Measurements from ENCODE around the gene CHRNB2. TPM values are rescaled to one million over a fixed set of nuclear protein-coding genes. Genes with fewer than 3 reads are reported as not detected.

The CHRNB2 gene
- total RNA-seq, 2 experiments from 2014 or later, result not detected

Other genes starting within 250 kb of the CHRNB2 start
- not detected for gene AQP10, start 246.7 kb upstream of the CHRNB2 start, total RNA-seq
- 10 to 100 TPM; 58.5 to 59.9 TPM for gene ATP8B2, start 242.3 kb upstream of the CHRNB2 start, total RNA-seq
- 10 to 100 TPM; 30.2 to 30.5 TPM for gene IL6R, start 162.4 kb upstream of the CHRNB2 start, total RNA-seq
- not detected for gene TDRD10, start 65.6 kb upstream of the CHRNB2 start, total RNA-seq
- under 1 TPM in 1 of 2 experiments, not detected in 1; 0.07 TPM for gene SHE, start 65.4 kb upstream of the CHRNB2 start, total RNA-seq
- 10 to 100 TPM; 82.5 to 86.2 TPM for gene UBE2Q1, start 9.1 kb upstream of the CHRNB2 start, total RNA-seq
- 100 to 1,000 TPM; 270 to 289 TPM for gene ADAR, start 40.4 kb downstream of the CHRNB2 start, total RNA-seq

All from activated CD4-positive, alpha-beta memory T cell treated with anti-CD3 and anti-CD28 coated beads for 36 hours (primary cell).